GM10266 (cell line): ENCODE data around the gene ZSWIM1.
"Not testable (repeated sequence)": the region's sequence is repeated elsewhere in the genome, so short reads cannot be mapped to it uniquely, and the experiment has no call there.

Experiments
- DNase-seq: peaks from one replicate; pipeline ENCODE4 v3.0.0; 2012; ENCODE audit errors: extremely low spot score
- CTCF ChIP-seq: IDR thresholded peaks from 2 replicates; pipeline ENCODE4 v1.5.1; 2012; ENCODE audit warnings: mild to moderate bottlenecking, low read depth; ENCODE audit not compliant: control insufficient read depth, insufficient read depth; ENCODE audit errors: missing control alignments

Gene ZSWIM1

GRCh38 chr20:45866454-45866853, 14.6 kb upstream of the ZSWIM1 start:
- no peak for DNase-seq
- no peak for TF ChIP-seq CTCF

GRCh38 chr20:45867136-45867818, 13.8 kb upstream of the ZSWIM1 start:
- DNase-seq = no peak
- TF ChIP-seq CTCF = no peak

GRCh38 chr20:45867819-45868176, 13.2 kb upstream of the ZSWIM1 start:
- no peak for TF ChIP-seq CTCF
- DNase-seq = no peak

GRCh38 chr20:45872626-45873025, 8.4 kb upstream of the ZSWIM1 start:
- no peak for DNase-seq
- no peak for TF ChIP-seq CTCF

GRCh38 chr20:45873409-45874103, 7.5 kb upstream of the ZSWIM1 start:
- TF ChIP-seq CTCF = no peak
- no peak for DNase-seq

- DNase-seq = not testable (repeated sequence)
Observed at GRCh38 chr20:45874104-45874481, 6.9 kb upstream of the ZSWIM1 start.

- no peak for TF ChIP-seq CTCF
- DNase-seq = no peak
Observed at GRCh38 chr20:45874576-45874975, 6.5 kb upstream of the ZSWIM1 start.
